Left ventricle myocardium inferior (tissue), 1 donor: ENCODE results near the gene PDILT. TPM values are rescaled to one million over a fixed set of nuclear protein-coding genes. Genes with fewer than 3 reads are reported as not detected.
A peak's percentile ranks its signal among the peaks of the same experiment; 100 is the strongest.

Experiments
- DNase-seq: peaks from one replicate; pipeline ENCODE4 v3.0.0-alpha.2; 2020
- H3K27ac ChIP-seq: fragments of 200-600 bp; replicated peaks from 2 replicates; pipeline ENCODE4 v1.8.0; 2021
- H3K27me3 ChIP-seq: fragments of 200-600 bp; 2 replicates; pipeline ENCODE4 v1.8.0; 2021; ENCODE audit warnings: low read depth
- H3K36me3 ChIP-seq: fragments of 200-600 bp; 2 replicates; pipeline ENCODE4 v1.8.0; 2021
- H3K4me1 ChIP-seq: fragments of 200-600 bp; 2 replicates; pipeline ENCODE4 v1.8.0; 2021
- H3K4me3 ChIP-seq: fragments of 200-600 bp; 2 replicates; pipeline ENCODE4 v1.8.0; 2021; ENCODE audit warnings: mild to moderate bottlenecking, moderate library complexity
- H3K9me3 ChIP-seq: fragments of 200-600 bp; replicated peaks from 2 replicates; pipeline ENCODE4 v1.8.0; 2021
- intact Hi-C: fragments of 100-400 bp; cut with micrococcal nuclease; formaldehyde crosslinking; loops from one replicate; pipeline ENCODE4 v1.11.0; 2022
- total RNA-seq: library from RNA; stranded (reverse); fragmentation: NEBNext Ultra II Directional; extraction: Animal tissue kit (Norgen Biotek cat#: 25700); gene quantifications from one replicate; pipeline ENCODE4 v1.2.1, GENCODE V29; 2021
- TF ChIP-seq, protein P1 (sequence below): fragments of 200-600 bp; IDR thresholded peaks from 2 replicates; pipeline ENCODE4 v1.8.0; 2021; ENCODE audit warnings: antibody characterized with exemption, mild to moderate bottlenecking, borderline replicate concordance
- donor health status: DM: no; HTN: yes; CAD: no; lungs with severe emphysema.

PDILT gene
- total RNA-seq, 1 donor from 2014 or later: not detected

DNA sequence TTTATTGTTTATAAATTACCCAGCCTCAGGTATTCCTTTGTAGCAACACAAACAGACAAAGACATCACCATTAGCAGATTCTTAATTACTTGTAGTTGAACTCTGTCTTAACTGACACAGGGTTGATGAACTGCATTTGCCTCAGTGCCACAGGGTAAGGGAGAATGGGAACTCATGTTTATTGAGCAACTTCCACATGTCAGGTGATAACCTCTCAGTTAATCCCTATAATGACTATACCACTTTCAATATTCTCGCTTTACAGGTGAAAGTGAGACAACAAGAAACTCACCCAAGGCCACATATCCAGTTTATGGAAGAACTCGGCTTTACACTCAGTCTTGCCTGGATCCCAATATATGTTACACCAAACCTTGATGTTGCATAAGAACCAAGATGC, 8.6 kb downstream of the PDILT start:
- no peaks in the 10 kb centered on the region for H3K9me3 ChIP-seq
- H3K36me3 ChIP-seq: no peaks in the 10 kb centered on the region
- H3K27ac ChIP-seq: no peak overlapping the region
- intact Hi-C loops: no loop called here
- no peak for DNase-seq
- TF ChIP-seq, protein P1, sequence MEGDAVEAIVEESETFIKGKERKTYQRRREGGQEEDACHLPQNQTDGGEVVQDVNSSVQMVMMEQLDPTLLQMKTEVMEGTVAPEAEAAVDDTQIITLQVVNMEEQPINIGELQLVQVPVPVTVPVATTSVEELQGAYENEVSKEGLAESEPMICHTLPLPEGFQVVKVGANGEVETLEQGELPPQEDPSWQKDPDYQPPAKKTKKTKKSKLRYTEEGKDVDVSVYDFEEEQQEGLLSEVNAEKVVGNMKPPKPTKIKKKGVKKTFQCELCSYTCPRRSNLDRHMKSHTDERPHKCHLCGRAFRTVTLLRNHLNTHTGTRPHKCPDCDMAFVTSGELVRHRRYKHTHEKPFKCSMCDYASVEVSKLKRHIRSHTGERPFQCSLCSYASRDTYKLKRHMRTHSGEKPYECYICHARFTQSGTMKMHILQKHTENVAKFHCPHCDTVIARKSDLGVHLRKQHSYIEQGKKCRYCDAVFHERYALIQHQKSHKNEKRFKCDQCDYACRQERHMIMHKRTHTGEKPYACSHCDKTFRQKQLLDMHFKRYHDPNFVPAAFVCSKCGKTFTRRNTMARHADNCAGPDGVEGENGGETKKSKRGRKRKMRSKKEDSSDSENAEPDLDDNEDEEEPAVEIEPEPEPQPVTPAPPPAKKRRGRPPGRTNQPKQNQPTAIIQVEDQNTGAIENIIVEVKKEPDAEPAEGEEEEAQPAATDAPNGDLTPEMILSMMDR: no peak
- no peaks in the 10 kb centered on the region for H3K27me3 ChIP-seq
- peaks cover 5% of the 10 kb centered on the region for H3K4me1 ChIP-seq
- H3K4me3 ChIP-seq: no peak overlapping the region

DNA sequence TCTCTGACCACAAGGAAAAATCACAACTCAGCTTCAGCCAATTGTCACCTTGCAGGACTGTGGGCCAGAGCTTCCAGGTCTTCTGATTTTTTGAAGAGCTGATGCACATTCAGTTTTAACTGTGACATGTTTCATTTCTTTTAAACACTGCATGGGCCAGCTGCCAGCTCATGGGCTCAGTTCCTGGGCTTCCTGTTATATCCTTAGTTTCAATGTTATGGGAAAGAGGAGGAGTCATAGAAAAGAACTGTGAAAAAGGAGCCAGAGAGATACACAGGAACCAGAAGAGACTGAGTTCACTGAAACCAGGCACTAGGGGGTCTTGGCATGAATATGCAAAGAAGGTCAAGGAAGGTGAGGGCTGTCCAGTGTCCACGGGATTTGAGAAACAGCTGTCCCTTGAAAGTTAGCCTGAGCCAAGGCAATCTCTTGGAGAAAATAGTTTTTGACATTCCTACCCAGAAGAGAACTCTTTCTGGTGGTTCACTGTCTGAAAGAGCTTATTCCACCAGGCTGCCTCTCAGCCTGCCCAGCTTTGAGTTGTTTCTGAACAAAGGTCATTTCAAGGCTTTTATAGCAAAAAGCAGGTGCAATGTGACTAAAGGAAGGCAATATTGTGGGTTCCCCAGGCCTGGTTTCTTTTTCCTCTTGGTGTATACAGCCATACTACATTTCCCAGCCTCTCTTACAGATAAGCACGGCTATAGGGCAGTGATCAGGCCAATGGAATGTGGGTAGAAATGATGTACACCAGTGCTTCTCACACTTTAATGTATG, 10.5 kb downstream of the PDILT start:
- intact Hi-C loops: no loop called here
- Histone ChIP-seq H3K4me3 (no peak overlapping the region), H3K4me1 (peaks cover 5% of the 10 kb centered on the region), H3K9me3 (no peaks in the 10 kb centered on the region), H3K27me3 (no peaks in the 10 kb centered on the region), H3K27ac (peak overlapping the region; percentile 3), H3K36me3 (no peaks in the 10 kb centered on the region)
- no peak for DNase-seq
- TF ChIP-seq, protein P1: no peak

DNA sequence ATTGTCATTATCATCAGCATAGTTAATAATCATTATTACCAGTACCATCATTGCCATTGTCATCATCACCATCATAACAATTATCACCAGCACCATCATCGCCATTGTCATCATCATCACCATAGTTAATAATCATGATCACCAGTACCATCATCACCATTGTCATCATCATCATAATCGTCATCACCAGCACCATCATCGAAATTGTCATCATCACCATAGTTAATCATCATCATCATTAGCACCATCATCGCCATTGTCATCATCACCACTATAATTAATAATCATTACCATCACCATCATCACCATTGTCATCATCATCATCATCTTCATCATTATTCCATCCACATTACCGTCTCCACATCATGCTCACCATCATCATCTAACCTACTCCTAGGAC, 13.5 kb downstream of the PDILT start:
- intact Hi-C loops: no loop called here
- Histone ChIP-seq H3K4me1 (peaks cover 5% of the 10 kb centered on the region), H3K9me3 (no peaks in the 10 kb centered on the region), H3K4me3 (no peak overlapping the region), H3K27ac (no peak overlapping the region), H3K36me3 (no peaks in the 10 kb centered on the region), H3K27me3 (peaks cover 5% of the 10 kb centered on the region)
- TF ChIP-seq, protein P1: no peak
- DNase-seq: no peak

- DNase-seq: no peak
- no peak overlapping the region for H3K4me3 ChIP-seq
- no peaks in the 10 kb centered on the region for H3K36me3 ChIP-seq
- no peaks in the 10 kb centered on the region for H3K4me1 ChIP-seq
- peaks cover 7% of the 10 kb centered on the region for H3K27me3 ChIP-seq
- intact Hi-C loops: loop anchor here (10.0 kb wide), 1 partner anchor 484 kb away; no protein-coding TSS in a partner anchor
- TF ChIP-seq, protein P1: no peak
- no peaks in the 10 kb centered on the region for H3K9me3 ChIP-seq
- H3K27ac ChIP-seq: no peak overlapping the region
These were observed 15.7 kb downstream of the PDILT start for GRCh38 chr16:20388854-20389253.

GRCh38 chr16:20387978-20388377, 16.6 kb downstream of the PDILT start:
- intact Hi-C loops: loop anchor here (10.0 kb wide), 1 partner anchor 483 kb away; no protein-coding TSS in a partner anchor
- TF ChIP-seq, protein P1: no peak
- Histone ChIP-seq H3K4me1 (peaks cover 3% of the 10 kb centered on the region), H3K4me3 (no peak overlapping the region), H3K9me3 (no peaks in the 10 kb centered on the region), H3K27ac (no peak overlapping the region), H3K27me3 (peaks cover 7% of the 10 kb centered on the region), H3K36me3 (no peaks in the 10 kb centered on the region)
- no peak for DNase-seq
